WTC11 (cell line): ENCODE measurements around the gene CNN2. TPM values are rescaled to one million over a fixed set of nuclear protein-coding genes. Genes with fewer than 3 reads are reported as not detected.

Experiments
- CREB1 ChIP-seq: sonication (generic); formaldehyde crosslinking; IDR thresholded peaks from 2 replicates; pipeline ENCODE4 v1.8.0; 2023; ENCODE audit warnings: mild to moderate bottlenecking, missing genetic modification reagents
- ESRRA ChIP-seq: sonication (generic); formaldehyde crosslinking; IDR thresholded peaks from 2 replicates; pipeline ENCODE4 v1.8.1; 2022; ENCODE audit warnings: mild to moderate bottlenecking, missing genetic modification reagents, borderline replicate concordance
- ETV6 ChIP-seq: sonication (generic); formaldehyde crosslinking; IDR thresholded peaks from 2 replicates; pipeline ENCODE4 v1.8.1; 2022; ENCODE audit warnings: mild to moderate bottlenecking, missing genetic modification reagents
- GRHL2 ChIP-seq: fragments of 250-450 bp; sonication (Bioruptor Pico); IDR thresholded peaks from 2 replicates; pipeline ENCODE4 v1.8.0; 2022; ENCODE audit warnings: mild to moderate bottlenecking, moderate library complexity; ENCODE audit not compliant: insufficient replicate concordance, severe bottlenecking
- KAT7 ChIP-seq: sonication (generic); formaldehyde crosslinking; IDR thresholded peaks from 2 replicates; pipeline ENCODE4 v1.8.1; 2023; ENCODE audit warnings: missing genetic modification reagents, mild to moderate bottlenecking, borderline replicate concordance
- MYBL2 ChIP-seq: sonication (generic); formaldehyde crosslinking; IDR thresholded peaks from 2 replicates; pipeline ENCODE4 v1.8.1; 2023; ENCODE audit warnings: mild to moderate bottlenecking, moderate library complexity, missing genetic modification reagents
- NFE2L1 ChIP-seq: sonication (generic); formaldehyde crosslinking; IDR thresholded peaks from 2 replicates; pipeline ENCODE4 v1.8.1; 2023; ENCODE audit warnings: missing genetic modification reagents
- NFYB ChIP-seq: sonication (generic); formaldehyde crosslinking; conservative IDR thresholded peaks from 2 replicates; pipeline ENCODE4 v1.8.0; 2022; ENCODE audit warnings: low read depth, missing genetic modification reagents
- NR1H2 ChIP-seq: sonication (generic); formaldehyde crosslinking; IDR thresholded peaks from 2 replicates; pipeline ENCODE4 v1.9.0; 2021; ENCODE audit warnings: mild to moderate bottlenecking, moderate library complexity, missing genetic modification reagents
- NR2C2 ChIP-seq: sonication (generic); formaldehyde crosslinking; IDR thresholded peaks from 2 replicates; pipeline ENCODE4 v1.8.0; 2022; ENCODE audit warnings: mild to moderate bottlenecking, missing genetic modification reagents
- NR3C1 ChIP-seq: sonication (generic); formaldehyde crosslinking; conservative IDR thresholded peaks from 2 replicates; pipeline ENCODE4 v1.8.1; 2023; ENCODE audit warnings: low read depth, mild to moderate bottlenecking, missing genetic modification reagents
- PRRX2 ChIP-seq: fragments of 250-450 bp; sonication (Bioruptor Pico); IDR thresholded peaks from 2 replicates; pipeline ENCODE4 v1.8.0; 2021; ENCODE audit warnings: mild to moderate bottlenecking
- RELA ChIP-seq: sonication (generic); formaldehyde crosslinking; IDR thresholded peaks from 2 replicates; pipeline ENCODE4 v1.8.1; 2022; ENCODE audit warnings: missing genetic modification reagents, mild to moderate bottlenecking, borderline replicate concordance
- RORB ChIP-seq: fragments of 250-450 bp; sonication (Bioruptor Pico); IDR thresholded peaks from 2 replicates; pipeline ENCODE4 v1.9.0; 2021; ENCODE audit warnings: mild to moderate bottlenecking
- SMAD3 ChIP-seq: sonication (generic); formaldehyde crosslinking; IDR thresholded peaks from 2 replicates; pipeline ENCODE4 v1.8.0; 2022; ENCODE audit warnings: missing genetic modification reagents, mild to moderate bottlenecking, borderline replicate concordance
- TCF7 ChIP-seq: sonication (generic); formaldehyde crosslinking; IDR thresholded peaks from 2 replicates; pipeline ENCODE4 v1.8.0; 2022; ENCODE audit warnings: mild to moderate bottlenecking, low read depth, missing genetic modification reagents, moderate library complexity
- ZNF396 ChIP-seq: fragments of 250-450 bp; sonication (Bioruptor Pico); IDR thresholded peaks from 2 replicates; pipeline ENCODE4 v1.8.0; 2021; ENCODE audit warnings: mild to moderate bottlenecking, moderate library complexity, borderline replicate concordance
- ZNF423 ChIP-seq: fragments of 250-450 bp; sonication (Bioruptor Pico); IDR thresholded peaks from 2 replicates; pipeline ENCODE4 v2.1.2; 2022; ENCODE audit warnings: mild to moderate bottlenecking, moderate library complexity
- total RNA-seq: library from RNA; stranded (reverse); gene quantifications from 3 replicates; pipeline ENCODE4 v1.2.3, GENCODE V29; 2021
- TF ChIP-seq, protein P1 (sequence below): sonication (generic); formaldehyde crosslinking; IDR thresholded peaks from 2 replicates; pipeline ENCODE4 v1.8.1; 2023; ENCODE audit warnings: mild to moderate bottlenecking, missing genetic modification reagents, moderate library complexity
- TF ChIP-seq, protein P2 (sequence below): sonication (generic); formaldehyde crosslinking; IDR thresholded peaks from 2 replicates; pipeline ENCODE4 v1.8.1; 2023; ENCODE audit warnings: mild to moderate bottlenecking, missing genetic modification reagents
- TF ChIP-seq, protein P3 (sequence below): fragments of 250-450 bp; sonication (Bioruptor Pico); IDR thresholded peaks from 2 replicates; pipeline ENCODE4 v1.9.0; 2021; ENCODE audit warnings: mild to moderate bottlenecking
- TF ChIP-seq, protein P4 (sequence below): sonication (generic); formaldehyde crosslinking; IDR thresholded peaks from 2 replicates; pipeline ENCODE4 v1.8.0; 2023; ENCODE audit warnings: missing genetic modification reagents, mild to moderate bottlenecking, borderline replicate concordance
- TF ChIP-seq, protein P5 (sequence below): sonication (generic); formaldehyde crosslinking; IDR thresholded peaks from 2 replicates; pipeline ENCODE4 v1.8.1; 2023; ENCODE audit warnings: mild to moderate bottlenecking, missing genetic modification reagents, moderate library complexity
- TF ChIP-seq, protein P6 (sequence below): sonication (generic); formaldehyde crosslinking; IDR thresholded peaks from 2 replicates; pipeline ENCODE4 v1.8.0; 2022; ENCODE audit warnings: mild to moderate bottlenecking, missing genetic modification reagents
- TF ChIP-seq, protein P7 (sequence below): sonication (generic); formaldehyde crosslinking; IDR thresholded peaks from 2 replicates; pipeline ENCODE4 v1.8.1; 2022; ENCODE audit warnings: missing genetic modification reagents, borderline replicate concordance

CNN2 gene
- total RNA-seq, 1 experiment from 2014 or later, result 390 TPM

DNA sequence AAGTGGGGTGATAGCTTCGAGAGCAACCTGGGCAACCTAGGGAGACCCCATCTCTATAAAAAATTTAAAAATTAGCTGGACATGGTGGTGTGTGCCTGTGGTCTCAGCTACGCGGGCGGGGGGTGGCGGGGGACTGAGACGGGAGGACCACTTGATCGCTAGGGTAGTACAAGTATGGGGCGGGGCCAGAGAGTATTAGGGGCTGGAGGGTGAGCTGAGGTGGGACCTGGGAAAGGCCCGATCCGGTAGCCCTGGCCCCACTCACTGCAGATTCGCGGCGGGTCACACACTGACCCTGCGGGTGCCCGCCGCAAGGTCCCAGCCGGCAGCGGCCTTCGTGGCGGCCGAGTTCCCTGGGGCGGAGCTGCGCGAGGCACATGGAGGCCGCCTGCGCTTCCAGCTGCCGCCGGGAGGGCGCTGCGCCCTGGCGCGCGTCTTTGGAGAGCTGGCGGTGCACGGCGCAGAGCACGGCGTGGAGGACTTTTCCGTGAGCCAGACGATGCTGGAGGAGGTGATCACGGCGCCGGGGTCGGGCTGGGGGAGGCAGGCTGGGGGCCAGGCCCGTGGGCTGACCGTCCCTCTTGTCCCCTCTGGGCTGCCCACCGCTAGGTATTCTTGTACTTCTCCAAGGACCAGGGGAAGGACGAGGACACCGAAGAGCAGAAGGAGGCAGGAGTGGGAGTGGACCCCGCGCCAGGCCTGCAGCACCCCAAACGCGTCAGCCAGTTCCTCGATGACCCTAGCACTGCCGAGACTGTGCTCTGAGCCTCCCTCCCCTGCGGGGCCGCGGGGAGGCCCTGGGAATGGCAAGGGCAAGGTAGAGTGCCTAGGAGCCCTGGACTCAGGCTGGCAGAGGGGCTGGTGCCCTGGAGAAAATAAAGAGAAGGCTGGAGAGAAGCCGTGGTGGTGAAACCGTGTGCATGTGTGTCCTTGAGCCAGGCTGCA is 38.5 kb downstream of the CNN2 start (continued):
- TF ChIP-seq MYBL2 (CRISPR knock-in tag) (no peak; the same call in 1 of the 2 replicates), NR1H2 (CRISPR knock-in tag) (no peak), ETV6 (CRISPR knock-in tag) (peak; percentile 75; the same call in 1 of the 2 replicates), RELA (CRISPR knock-in tag) (peak; percentile 84; the same call in 1 of the 2 replicates), NR3C1 (CRISPR knock-in tag) (no peak; the same call in 1 of the 2 replicates), RORB (CRISPR knock-in tag) (no peak), PRRX2 (CRISPR knock-in tag) (no peak), TCF7 (no peak), ZNF423 (CRISPR knock-in tag) (no peak), NR2C2 (CRISPR knock-in tag) (peak; percentile 42; the same call in 1 of the 2 replicates), ESRRA (CRISPR knock-in tag) (peak; percentile 72; the same call in 1 of the 2 replicates), SMAD3 (CRISPR knock-in tag) (no peak), NFE2L1 (CRISPR knock-in tag) (no peak; the same call in 1 of the 2 replicates), ZNF396 (no peak), KAT7 (CRISPR knock-in tag) (0 out of 2 replicates have a peak, but pooled peaks have one; percentile 74), GRHL2 (CRISPR knock-in tag) (no peak), NFYB (CRISPR knock-in tag) (no peak), CREB1 (CRISPR knock-in tag) (peak; percentile 77; the same call in 1 of the 2 replicates)
- TF ChIP-seq, protein P1, sequence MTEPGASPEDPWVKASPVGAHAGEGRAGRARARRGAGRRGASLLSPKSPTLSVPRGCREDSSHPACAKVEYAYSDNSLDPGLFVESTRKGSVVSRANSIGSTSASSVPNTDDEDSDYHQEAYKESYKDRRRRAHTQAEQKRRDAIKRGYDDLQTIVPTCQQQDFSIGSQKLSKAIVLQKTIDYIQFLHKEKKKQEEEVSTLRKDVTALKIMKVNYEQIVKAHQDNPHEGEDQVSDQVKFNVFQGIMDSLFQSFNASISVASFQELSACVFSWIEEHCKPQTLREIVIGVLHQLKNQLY, result no peak
- TF ChIP-seq, protein P2, sequence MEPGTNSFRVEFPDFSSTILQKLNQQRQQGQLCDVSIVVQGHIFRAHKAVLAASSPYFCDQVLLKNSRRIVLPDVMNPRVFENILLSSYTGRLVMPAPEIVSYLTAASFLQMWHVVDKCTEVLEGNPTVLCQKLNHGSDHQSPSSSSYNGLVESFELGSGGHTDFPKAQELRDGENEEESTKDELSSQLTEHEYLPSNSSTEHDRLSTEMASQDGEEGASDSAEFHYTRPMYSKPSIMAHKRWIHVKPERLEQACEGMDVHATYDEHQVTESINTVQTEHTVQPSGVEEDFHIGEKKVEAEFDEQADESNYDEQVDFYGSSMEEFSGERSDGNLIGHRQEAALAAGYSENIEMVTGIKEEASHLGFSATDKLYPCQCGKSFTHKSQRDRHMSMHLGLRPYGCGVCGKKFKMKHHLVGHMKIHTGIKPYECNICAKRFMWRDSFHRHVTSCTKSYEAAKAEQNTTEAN (CRISPR knock-in tag), result peak; percentile 66; the same call in 1 of the 2 replicates
- TF ChIP-seq, protein P3, sequence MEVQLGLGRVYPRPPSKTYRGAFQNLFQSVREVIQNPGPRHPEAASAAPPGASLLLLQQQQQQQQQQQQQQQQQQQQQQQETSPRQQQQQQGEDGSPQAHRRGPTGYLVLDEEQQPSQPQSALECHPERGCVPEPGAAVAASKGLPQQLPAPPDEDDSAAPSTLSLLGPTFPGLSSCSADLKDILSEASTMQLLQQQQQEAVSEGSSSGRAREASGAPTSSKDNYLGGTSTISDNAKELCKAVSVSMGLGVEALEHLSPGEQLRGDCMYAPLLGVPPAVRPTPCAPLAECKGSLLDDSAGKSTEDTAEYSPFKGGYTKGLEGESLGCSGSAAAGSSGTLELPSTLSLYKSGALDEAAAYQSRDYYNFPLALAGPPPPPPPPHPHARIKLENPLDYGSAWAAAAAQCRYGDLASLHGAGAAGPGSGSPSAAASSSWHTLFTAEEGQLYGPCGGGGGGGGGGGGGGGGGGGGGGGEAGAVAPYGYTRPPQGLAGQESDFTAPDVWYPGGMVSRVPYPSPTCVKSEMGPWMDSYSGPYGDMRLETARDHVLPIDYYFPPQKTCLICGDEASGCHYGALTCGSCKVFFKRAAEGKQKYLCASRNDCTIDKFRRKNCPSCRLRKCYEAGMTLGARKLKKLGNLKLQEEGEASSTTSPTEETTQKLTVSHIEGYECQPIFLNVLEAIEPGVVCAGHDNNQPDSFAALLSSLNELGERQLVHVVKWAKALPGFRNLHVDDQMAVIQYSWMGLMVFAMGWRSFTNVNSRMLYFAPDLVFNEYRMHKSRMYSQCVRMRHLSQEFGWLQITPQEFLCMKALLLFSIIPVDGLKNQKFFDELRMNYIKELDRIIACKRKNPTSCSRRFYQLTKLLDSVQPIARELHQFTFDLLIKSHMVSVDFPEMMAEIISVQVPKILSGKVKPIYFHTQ (CRISPR knock-in tag), result no peak
- TF ChIP-seq, protein P4, sequence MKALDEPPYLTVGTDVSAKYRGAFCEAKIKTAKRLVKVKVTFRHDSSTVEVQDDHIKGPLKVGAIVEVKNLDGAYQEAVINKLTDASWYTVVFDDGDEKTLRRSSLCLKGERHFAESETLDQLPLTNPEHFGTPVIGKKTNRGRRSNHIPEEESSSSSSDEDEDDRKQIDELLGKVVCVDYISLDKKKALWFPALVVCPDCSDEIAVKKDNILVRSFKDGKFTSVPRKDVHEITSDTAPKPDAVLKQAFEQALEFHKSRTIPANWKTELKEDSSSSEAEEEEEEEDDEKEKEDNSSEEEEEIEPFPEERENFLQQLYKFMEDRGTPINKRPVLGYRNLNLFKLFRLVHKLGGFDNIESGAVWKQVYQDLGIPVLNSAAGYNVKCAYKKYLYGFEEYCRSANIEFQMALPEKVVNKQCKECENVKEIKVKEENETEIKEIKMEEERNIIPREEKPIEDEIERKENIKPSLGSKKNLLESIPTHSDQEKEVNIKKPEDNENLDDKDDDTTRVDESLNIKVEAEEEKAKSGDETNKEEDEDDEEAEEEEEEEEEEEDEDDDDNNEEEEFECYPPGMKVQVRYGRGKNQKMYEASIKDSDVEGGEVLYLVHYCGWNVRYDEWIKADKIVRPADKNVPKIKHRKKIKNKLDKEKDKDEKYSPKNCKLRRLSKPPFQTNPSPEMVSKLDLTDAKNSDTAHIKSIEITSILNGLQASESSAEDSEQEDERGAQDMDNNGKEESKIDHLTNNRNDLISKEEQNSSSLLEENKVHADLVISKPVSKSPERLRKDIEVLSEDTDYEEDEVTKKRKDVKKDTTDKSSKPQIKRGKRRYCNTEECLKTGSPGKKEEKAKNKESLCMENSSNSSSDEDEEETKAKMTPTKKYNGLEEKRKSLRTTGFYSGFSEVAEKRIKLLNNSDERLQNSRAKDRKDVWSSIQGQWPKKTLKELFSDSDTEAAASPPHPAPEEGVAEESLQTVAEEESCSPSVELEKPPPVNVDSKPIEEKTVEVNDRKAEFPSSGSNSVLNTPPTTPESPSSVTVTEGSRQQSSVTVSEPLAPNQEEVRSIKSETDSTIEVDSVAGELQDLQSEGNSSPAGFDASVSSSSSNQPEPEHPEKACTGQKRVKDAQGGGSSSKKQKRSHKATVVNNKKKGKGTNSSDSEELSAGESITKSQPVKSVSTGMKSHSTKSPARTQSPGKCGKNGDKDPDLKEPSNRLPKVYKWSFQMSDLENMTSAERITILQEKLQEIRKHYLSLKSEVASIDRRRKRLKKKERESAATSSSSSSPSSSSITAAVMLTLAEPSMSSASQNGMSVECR, result peak; percentile 84; the same call in 1 of the 2 replicates
- TF ChIP-seq, protein P5, sequence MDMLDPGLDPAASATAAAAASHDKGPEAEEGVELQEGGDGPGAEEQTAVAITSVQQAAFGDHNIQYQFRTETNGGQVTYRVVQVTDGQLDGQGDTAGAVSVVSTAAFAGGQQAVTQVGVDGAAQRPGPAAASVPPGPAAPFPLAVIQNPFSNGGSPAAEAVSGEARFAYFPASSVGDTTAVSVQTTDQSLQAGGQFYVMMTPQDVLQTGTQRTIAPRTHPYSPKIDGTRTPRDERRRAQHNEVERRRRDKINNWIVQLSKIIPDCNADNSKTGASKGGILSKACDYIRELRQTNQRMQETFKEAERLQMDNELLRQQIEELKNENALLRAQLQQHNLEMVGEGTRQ, result peak; percentile 33; the same call in 1 of the 2 replicates
- TF ChIP-seq, protein P6, sequence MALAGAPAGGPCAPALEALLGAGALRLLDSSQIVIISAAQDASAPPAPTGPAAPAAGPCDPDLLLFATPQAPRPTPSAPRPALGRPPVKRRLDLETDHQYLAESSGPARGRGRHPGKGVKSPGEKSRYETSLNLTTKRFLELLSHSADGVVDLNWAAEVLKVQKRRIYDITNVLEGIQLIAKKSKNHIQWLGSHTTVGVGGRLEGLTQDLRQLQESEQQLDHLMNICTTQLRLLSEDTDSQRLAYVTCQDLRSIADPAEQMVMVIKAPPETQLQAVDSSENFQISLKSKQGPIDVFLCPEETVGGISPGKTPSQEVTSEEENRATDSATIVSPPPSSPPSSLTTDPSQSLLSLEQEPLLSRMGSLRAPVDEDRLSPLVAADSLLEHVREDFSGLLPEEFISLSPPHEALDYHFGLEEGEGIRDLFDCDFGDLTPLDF (CRISPR knock-in tag), result 0 out of 2 replicates have a peak, but pooled peaks have one; percentile 73
- TF ChIP-seq, protein P7, sequence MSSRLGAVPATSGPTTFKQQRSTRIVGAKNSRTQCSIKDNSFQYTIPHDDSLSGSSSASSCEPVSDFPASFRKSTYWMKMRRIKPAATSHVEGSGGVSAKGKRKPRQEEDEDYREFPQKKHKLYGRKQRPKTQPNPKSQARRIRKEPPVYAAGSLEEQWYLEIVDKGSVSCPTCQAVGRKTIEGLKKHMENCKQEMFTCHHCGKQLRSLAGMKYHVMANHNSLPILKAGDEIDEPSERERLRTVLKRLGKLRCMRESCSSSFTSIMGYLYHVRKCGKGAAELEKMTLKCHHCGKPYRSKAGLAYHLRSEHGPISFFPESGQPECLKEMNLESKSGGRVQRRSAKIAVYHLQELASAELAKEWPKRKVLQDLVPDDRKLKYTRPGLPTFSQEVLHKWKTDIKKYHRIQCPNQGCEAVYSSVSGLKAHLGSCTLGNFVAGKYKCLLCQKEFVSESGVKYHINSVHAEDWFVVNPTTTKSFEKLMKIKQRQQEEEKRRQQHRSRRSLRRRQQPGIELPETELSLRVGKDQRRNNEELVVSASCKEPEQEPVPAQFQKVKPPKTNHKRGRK (CRISPR knock-in tag), result no peak
